SK-N-SH (cell line): ENCODE results near the gene STX7. TPM values are rescaled to one million over a fixed set of nuclear protein-coding genes. Genes with fewer than 3 reads are reported as not detected.

Source experiments
- CTCF ChIA-PET: fragments of 300-600, 350-600 bp; formaldehyde crosslinking; extraction: SDS; loops from one replicate; lab custom pipeline; 2021; lab: Yijun Ruan, JAX
- POLR2A ChIA-PET: fragments of 350-600 bp; sonication (Branson Sonifier 250); formaldehyde crosslinking; extraction: SDS; loops from one replicate; lab custom pipeline; 2020; ENCODE audit warnings: antibody characterized with exemption, inconsistent platforms; lab: Yijun Ruan, JAX
- DNase-seq: peaks from one replicate; pipeline ENCODE4 v3.0.0; 2012
- H2AFZ ChIP-seq: fragments of 200-600 bp; sonication (generic); 2 replicates; pipeline ENCODE4 v1.8.1; 2016; ENCODE audit warnings: antibody characterized with exemption, mild to moderate bottlenecking, low read depth
- H3F3A ChIP-seq: fragments of 200-600 bp; sonication (generic); replicated peaks from 2 replicates; pipeline ENCODE3; 2016; ENCODE audit warnings: antibody characterized with exemption, mild to moderate bottlenecking; ENCODE audit not compliant: insufficient read depth
- H3K27ac ChIP-seq, 2 experiments: fragments of 200-500 bp in 1 of 2; fragments of 200-600 bp in 1 of 2; sonication (Bioruptor generic) in 1 of 2; sonication (generic), shearing (Covaris generic) in 1 of 2; 2 replicates each; pipeline versions ENCODE4 v1.5.1 to v1.6.1; 2014 to 2016; ENCODE audit warnings: low read depth in 2 of 2, inconsistent platforms in 1 of 2, low read length in 1 of 2, mild to moderate bottlenecking in 1 of 2, mixed read lengths in 1 of 2
- H3K27me3 ChIP-seq: fragments of 200-600 bp; sonication (generic), shearing (Covaris generic); 2 replicates; pipeline ENCODE4 v1.6.1; 2016; ENCODE audit warnings: mixed run types; ENCODE audit not compliant: insufficient read depth
- H3K36me3 ChIP-seq, 2 experiments: fragments of 200-500 bp in 1 of 2; fragments of 200-600 bp in 1 of 2; sonication (Bioruptor generic) in 1 of 2; sonication (generic) in 1 of 2; replicated peaks in 1 of 2; 2 replicates each; pipeline versions ENCODE3 to v1.5.1; 2014 to 2016; ENCODE audit warnings: low read length in 1 of 2, mild to moderate bottlenecking in 1 of 2; ENCODE audit not compliant: insufficient read depth in 2 of 2, control insufficient read depth in 1 of 2
- H3K4me1 ChIP-seq, 2 experiments: fragments of 200-500 bp in 1 of 2; fragments of 200-600 bp in 1 of 2; sonication (Bioruptor generic) in 1 of 2; sonication (generic), shearing (Covaris generic) in 1 of 2; 2 replicates each; pipeline versions ENCODE4 v1.5.1 to v1.6.1; 2014 to 2016; ENCODE audit warnings: low read depth in 1 of 2, low read length in 1 of 2, mixed run types in 1 of 2; ENCODE audit not compliant: insufficient read depth in 2 of 2, control insufficient read depth in 1 of 2
- H3K4me2 ChIP-seq: fragments of 200-600 bp; sonication (generic), shearing (Covaris generic); 2 replicates; pipeline ENCODE4 v1.6.1; 2017; ENCODE audit warnings: mixed run types
- H3K4me3 ChIP-seq, 2 experiments: fragments of 200-500 bp in 1 of 2; fragments of 200-600 bp in 1 of 2; sonication (Bioruptor generic) in 1 of 2; sonication (generic), shearing (Covaris generic) in 1 of 2; 2 replicates each; pipeline versions ENCODE4 v1.5.1 to v1.8.1; 2014 to 2016; ENCODE audit warnings: low read depth in 2 of 2, inconsistent platforms in 1 of 2, low read length in 1 of 2, mild to moderate bottlenecking in 1 of 2, mixed read lengths in 1 of 2, moderate library complexity in 1 of 2
- H3K79me2 ChIP-seq: fragments of 200-600 bp; sonication (generic); 2 replicates; pipeline ENCODE4 v1.8.1; 2017; ENCODE audit warnings: mild to moderate bottlenecking; ENCODE audit not compliant: insufficient read depth
- H3K9ac ChIP-seq: fragments of 200-600 bp; sonication (generic); 2 replicates; pipeline ENCODE4 v1.6.1; 2017; ENCODE audit warnings: mixed run types
- H3K9me2 ChIP-seq: fragments of 200-600 bp; sonication (generic); 2 replicates; pipeline ENCODE4 v1.6.1; 2017; ENCODE audit warnings: mixed run types
- H3K9me3 ChIP-seq: fragments of 200-600 bp; sonication (generic); 2 replicates; pipeline ENCODE4 v1.6.1; 2017; ENCODE audit warnings: mixed run types, mild to moderate bottlenecking, moderate library complexity
- H4K20me1 ChIP-seq: fragments of 200-600 bp; sonication (generic); 2 replicates; pipeline ENCODE4 v1.6.1; 2017; ENCODE audit warnings: mild to moderate bottlenecking, mixed run types; ENCODE audit not compliant: insufficient read depth
- CTCF ChIP-seq: fragments of 200-600 bp; sonication (generic); IDR thresholded peaks from 2 replicates; pipeline ENCODE4 v1.6.1; 2017; ENCODE audit warnings: antibody characterized with exemption, mild to moderate bottlenecking, moderate library complexity
- IRF3 ChIP-seq: fragments of 150-350 bp; IDR thresholded peaks from 2 replicates; pipeline ENCODE4 v1.6.1; 2016; ENCODE audit warnings: mild to moderate bottlenecking, low read depth, low read length
- RAD21 ChIP-seq: IDR thresholded peaks from 2 replicates; pipeline ENCODE4 v1.6.1; 2012; ENCODE audit warnings: mild to moderate bottlenecking, low read length
- REST ChIP-seq: IDR thresholded peaks from 2 replicates; pipeline ENCODE4 v1.6.1; 2012; ENCODE audit warnings: mild to moderate bottlenecking, low read depth, low read length, moderate library complexity
- SMC3 ChIP-seq: IDR thresholded peaks from 2 replicates; pipeline ENCODE4 v1.6.1; 2012; ENCODE audit warnings: low read depth, low read length, improper control_type of control experiment
- TCF12 ChIP-seq: IDR thresholded peaks from 2 replicates; pipeline ENCODE4 v1.4.0; 2012
- WGBS: methylation state at CpG from one replicate; pipeline ENCODE4 v1.1.6; 2017; ENCODE audit warnings: low lambda C conversion rate; 5-methylcytosine and 5-hydroxymethylcytosine counted together
- polyA plus RNA-seq, 3 experiments: library from polyadenylated mRNA; depleted of rRNA; stranded (reverse); fragments of >200 nt; gene quantifications; 2 replicates each; pipeline ENCODE4 v1.2.3, GENCODE V29; 2012

Gene STX7
- polyA plus RNA-seq, 1 of the 3 experiments (the other 2 are of a cell fraction): 12.8 TPM

- Histone ChIP-seq H3K36me3 (no peaks in the 10 kb centered on the region), H3K27me3 (no peaks in the 10 kb centered on the region), H3K4me2 (no peak overlapping the region), H3K27ac (no peak overlapping the region), H3K4me3 (no peak overlapping the region), H3K9ac (no peak overlapping the region), H2AFZ (no peak overlapping the region), H3K79me2 (peaks cover 3% of the 10 kb centered on the region; the same call in 1 of the 2 replicates), H3K9me2 (no peaks in the 10 kb centered on the region), H3F3A (no peaks in the 10 kb centered on the region), H4K20me1 (no peaks in the 10 kb centered on the region), H3K9me3 (no peaks in the 10 kb centered on the region), H3K4me1 (no peaks in the 10 kb centered on the region; a peak in 1 of 4 replicates)
- CTCF ChIA-PET: interaction anchor here (0.6 to 10.5 kb wide), 44 partner anchors 9 to 1878 kb away, joined by 3 to 212 read pairs (median 4); no protein-coding TSS in a partner anchor
- TF ChIP-seq CTCF: peak; percentile 79
- TF ChIP-seq SMC3: peak; percentile 73
- no peak for TF ChIP-seq IRF3
- TF ChIP-seq RAD21: peak; percentile 93
- WGBS: 26% methylated on average over 9 of the region's 9 CpGs
- peak; percentile 45 for DNase-seq
- POLR2A ChIA-PET: interaction anchor here (0.6 kb wide), 1 partner anchor 1195 kb away, joined by 5 read pairs; no protein-coding TSS in a partner anchor
Observed at GRCh38 chr6:132483779-132484679, 28.9 kb downstream of the STX7 start.

- Histone ChIP-seq H3K9ac (no peak overlapping the region), H3K4me3 (no peak overlapping the region), H3K4me2 (no peak overlapping the region), H3K79me2 (peaks cover 3% of the 10 kb centered on the region; the same call in 1 of the 2 replicates), H3K4me1 (no peaks in the 10 kb centered on the region; a peak in 2 of 4 replicates), H3K27ac (peak overlapping the region in 1 of 2 experiments; percentile 34; a peak in 1 of 4 replicates), H3K9me3 (no peaks in the 10 kb centered on the region), H4K20me1 (no peaks in the 10 kb centered on the region), H3K9me2 (no peaks in the 10 kb centered on the region), H3K36me3 (no peaks in the 10 kb centered on the region), H2AFZ (no peak overlapping the region), H3K27me3 (no peaks in the 10 kb centered on the region), H3F3A (no peaks in the 10 kb centered on the region)
- ChIA-PET POLR2A (no interaction called here), CTCF (interaction anchor here (0.6 to 10.5 kb wide), 7 partner anchors 15 to 212 kb away, joined by 3 to 212 read pairs (median 5); no protein-coding TSS in a partner anchor)
- WGBS: 70% methylated on average over 2 of the region's 2 CpGs
- peak; percentile 7; the same call in 1 of the 2 replicates for TF ChIP-seq TCF12
- TF ChIP-seq REST: no peak
- DNase-seq: no peak
Observed at GRCh38 chr6:132482581-132482980, 30.3 kb downstream of the STX7 start.
